ENCODE measurements around the gene CDH12.

GRCh38 chr5:22901885-22902284, 48.7 kb upstream of the CDH12 start:
- TF ChIP-seq EZH2 (IDR thresholded peaks at IDR 0.05; ENCODE audit: insufficient read depth, poor library complexity, severe bottlenecking) (no peak), EZH2phosphoT487 (IDR thresholded peaks at IDR 0.05; ENCODE audit: insufficient read depth, low read depth) (no peak)
